SK-N-SH treated with all-trans-retinoic acid at 6 μM for 48 hours (cell line): Measurements from ENCODE around the gene ASNSD1.
"Not testable (repeated sequence)": the region's sequence is repeated elsewhere in the genome, so short reads cannot be mapped to it uniquely, and the experiment has no call there.

ENCODE experiments used
- ATAC-seq: fragments of 200-7000 bp; cut with Tn5 transposase; 3 replicates; pipeline ENCODE4 v1.9.1; 2020; ENCODE audit warnings: mild to moderate bottlenecking, moderate library complexity
- ARNTL ChIP-seq: fragments of 450-650 bp; formaldehyde crosslinking; IDR thresholded peaks from 2 replicates; pipeline ENCODE4 v1.5.0; 2020; ENCODE audit warnings: low read depth, mild to moderate bottlenecking, moderate library complexity, borderline replicate concordance
- BACH2 ChIP-seq: fragments of 250-450 bp; sonication (Bioruptor Pico); IDR thresholded peaks from 2 replicates; pipeline ENCODE4 v1.9.0; 2021; ENCODE audit warnings: mild to moderate bottlenecking, borderline replicate concordance
- CSDC2 ChIP-seq: fragments of 250-450 bp; sonication (Bioruptor Pico); IDR thresholded peaks from 2 replicates; pipeline ENCODE4 v1.5.0; 2020; ENCODE audit warnings: mild to moderate bottlenecking, moderate library complexity
- PPARA ChIP-seq: fragments of 250-450 bp; sonication (Bioruptor Pico); IDR thresholded peaks from 2 replicates; pipeline ENCODE4 v1.5.0; 2020; ENCODE audit warnings: mild to moderate bottlenecking, borderline replicate concordance
- SNAI2 ChIP-seq: fragments of 250-450 bp; sonication (Bioruptor Pico); IDR thresholded peaks from 2 replicates; pipeline ENCODE4 v1.5.0; 2020; ENCODE audit warnings: mild to moderate bottlenecking, moderate library complexity
- TCF4 ChIP-seq: fragments of 250-450 bp; sonication (Bioruptor Pico); IDR thresholded peaks from 2 replicates; pipeline ENCODE4 v1.8.0; 2021; ENCODE audit warnings: mild to moderate bottlenecking, moderate library complexity, borderline replicate concordance
- TOX ChIP-seq: fragments of 250-450 bp; sonication (Bioruptor Pico); IDR thresholded peaks from 2 replicates; pipeline ENCODE4 v1.8.0; 2021; ENCODE audit warnings: mild to moderate bottlenecking, moderate library complexity, borderline replicate concordance
- ZC3H10 ChIP-seq: fragments of 250-450 bp; sonication (Bioruptor Pico); IDR thresholded peaks from 2 replicates; pipeline ENCODE4 v1.5.1; 2021; ENCODE audit warnings: mild to moderate bottlenecking, moderate library complexity
- ZFP3 ChIP-seq: fragments of 250-450 bp; sonication (Bioruptor Pico); IDR thresholded peaks from 2 replicates; pipeline ENCODE4 v1.5.0; 2020; ENCODE audit warnings: mild to moderate bottlenecking, moderate library complexity
- ZNF70 ChIP-seq: fragments of 450-650 bp; formaldehyde crosslinking; IDR thresholded peaks from 2 replicates; pipeline ENCODE4 v1.5.0; 2020; ENCODE audit warnings: mild to moderate bottlenecking, moderate library complexity
- TF ChIP-seq, protein P1 (sequence below): fragments of 250-450 bp; sonication (Bioruptor Pico); IDR thresholded peaks from 2 replicates; pipeline ENCODE4 v1.8.0; 2020; ENCODE audit warnings: mild to moderate bottlenecking, moderate library complexity, borderline replicate concordance
- TF ChIP-seq, protein P2 (sequence below): fragments of 250-450 bp; sonication (Bioruptor Pico); IDR thresholded peaks from 2 replicates; pipeline ENCODE4 v1.5.0; 2020; ENCODE audit warnings: mild to moderate bottlenecking, moderate library complexity
- TF ChIP-seq, protein P3 (sequence below): fragments of 250-450 bp; sonication (Bioruptor Pico); IDR thresholded peaks from 2 replicates; pipeline ENCODE4 v1.5.1; 2020; ENCODE audit warnings: low read depth, mild to moderate bottlenecking, moderate library complexity
- TF ChIP-seq, protein P4 (sequence below): fragments of 250-450 bp; sonication (Bioruptor Pico); IDR thresholded peaks from 2 replicates; pipeline ENCODE4 v1.8.0; 2021; ENCODE audit warnings: low read depth, mild to moderate bottlenecking, moderate library complexity, borderline replicate concordance

Gene ASNSD1

DNA sequence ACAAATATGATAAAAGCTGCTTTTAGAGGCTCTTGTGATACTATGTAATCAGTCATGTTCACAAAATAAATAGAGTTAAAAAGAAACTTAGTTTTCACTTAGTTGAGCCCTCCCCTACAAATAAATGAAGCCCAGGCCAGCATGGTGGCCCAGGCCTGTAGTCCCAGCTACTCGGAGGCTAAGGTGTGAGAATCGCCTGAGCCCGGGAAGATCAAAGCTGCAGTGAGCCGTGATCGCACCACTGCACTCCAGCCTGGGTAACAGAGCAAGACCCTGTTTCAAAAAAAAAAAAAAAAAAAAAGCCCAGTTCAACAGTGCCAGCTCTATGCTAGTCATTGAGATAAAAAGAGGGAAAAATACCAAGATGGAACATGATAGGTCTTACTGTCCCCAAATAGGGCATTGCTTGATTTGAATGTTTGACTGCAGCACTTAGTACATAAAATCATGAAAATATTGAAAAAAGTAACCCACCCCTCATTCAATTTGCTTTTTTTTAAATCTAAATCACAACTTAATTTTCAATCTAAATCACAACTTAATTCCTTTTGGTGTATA is 1.5 kb downstream of the ASNSD1 start (continued):
- TF ChIP-seq, protein P1, sequence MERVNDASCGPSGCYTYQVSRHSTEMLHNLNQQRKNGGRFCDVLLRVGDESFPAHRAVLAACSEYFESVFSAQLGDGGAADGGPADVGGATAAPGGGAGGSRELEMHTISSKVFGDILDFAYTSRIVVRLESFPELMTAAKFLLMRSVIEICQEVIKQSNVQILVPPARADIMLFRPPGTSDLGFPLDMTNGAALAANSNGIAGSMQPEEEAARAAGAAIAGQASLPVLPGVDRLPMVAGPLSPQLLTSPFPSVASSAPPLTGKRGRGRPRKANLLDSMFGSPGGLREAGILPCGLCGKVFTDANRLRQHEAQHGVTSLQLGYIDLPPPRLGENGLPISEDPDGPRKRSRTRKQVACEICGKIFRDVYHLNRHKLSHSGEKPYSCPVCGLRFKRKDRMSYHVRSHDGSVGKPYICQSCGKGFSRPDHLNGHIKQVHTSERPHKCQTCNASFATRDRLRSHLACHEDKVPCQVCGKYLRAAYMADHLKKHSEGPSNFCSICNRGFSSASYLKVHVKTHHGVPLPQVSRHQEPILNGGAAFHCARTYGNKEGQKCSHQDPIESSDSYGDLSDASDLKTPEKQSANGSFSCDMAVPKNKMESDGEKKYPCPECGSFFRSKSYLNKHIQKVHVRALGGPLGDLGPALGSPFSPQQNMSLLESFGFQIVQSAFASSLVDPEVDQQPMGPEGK (CRISPR knock-in tag) = no peak

DNA sequence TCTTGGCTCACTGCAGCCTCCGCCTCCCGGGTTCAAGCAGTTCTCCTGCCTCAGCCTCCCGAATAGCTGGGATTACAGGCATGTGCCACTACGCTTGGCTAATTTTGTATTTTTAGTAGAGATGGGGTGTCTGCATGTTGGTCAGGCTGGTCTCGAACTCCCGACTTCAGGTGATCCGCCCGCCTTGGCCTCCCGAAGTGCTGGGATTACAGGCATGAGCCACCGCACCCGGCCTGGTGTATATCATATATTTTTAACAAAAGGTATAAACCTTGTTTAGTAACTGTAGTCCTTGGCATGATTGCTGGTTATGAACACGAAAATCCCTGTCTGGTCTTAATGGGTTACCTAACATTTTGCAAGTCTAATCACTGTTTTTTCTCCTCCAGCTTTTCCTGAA is 2.1 kb downstream of the ASNSD1 start:
- not testable (repeated sequence) for ATAC-seq

DNA sequence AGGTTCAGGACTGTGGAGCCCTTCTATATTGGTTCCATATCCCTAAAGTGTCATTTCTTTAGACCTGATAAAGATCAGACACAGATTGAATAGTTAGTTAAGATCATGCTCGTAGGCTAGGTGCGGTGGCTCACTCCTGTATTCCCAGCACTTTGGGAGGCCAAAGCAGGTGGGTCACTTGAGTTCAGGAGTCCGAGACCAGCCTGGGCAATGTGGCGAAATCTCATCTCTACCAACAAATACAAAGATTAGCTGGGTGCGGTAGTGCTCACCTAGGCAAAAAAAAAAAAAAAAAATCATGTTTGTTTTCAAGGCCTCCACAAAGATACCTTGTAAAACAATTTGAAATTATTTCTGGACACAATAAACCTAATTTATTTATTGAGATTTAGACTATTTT is 8.7 kb downstream of the ASNSD1 start:
- no peak for ATAC-seq
- TF ChIP-seq ZC3H10 = no peak
- no peak for TF ChIP-seq ARNTL (CRISPR knock-in tag)
- TF ChIP-seq TCF4 (CRISPR knock-in tag) = no peak

DNA sequence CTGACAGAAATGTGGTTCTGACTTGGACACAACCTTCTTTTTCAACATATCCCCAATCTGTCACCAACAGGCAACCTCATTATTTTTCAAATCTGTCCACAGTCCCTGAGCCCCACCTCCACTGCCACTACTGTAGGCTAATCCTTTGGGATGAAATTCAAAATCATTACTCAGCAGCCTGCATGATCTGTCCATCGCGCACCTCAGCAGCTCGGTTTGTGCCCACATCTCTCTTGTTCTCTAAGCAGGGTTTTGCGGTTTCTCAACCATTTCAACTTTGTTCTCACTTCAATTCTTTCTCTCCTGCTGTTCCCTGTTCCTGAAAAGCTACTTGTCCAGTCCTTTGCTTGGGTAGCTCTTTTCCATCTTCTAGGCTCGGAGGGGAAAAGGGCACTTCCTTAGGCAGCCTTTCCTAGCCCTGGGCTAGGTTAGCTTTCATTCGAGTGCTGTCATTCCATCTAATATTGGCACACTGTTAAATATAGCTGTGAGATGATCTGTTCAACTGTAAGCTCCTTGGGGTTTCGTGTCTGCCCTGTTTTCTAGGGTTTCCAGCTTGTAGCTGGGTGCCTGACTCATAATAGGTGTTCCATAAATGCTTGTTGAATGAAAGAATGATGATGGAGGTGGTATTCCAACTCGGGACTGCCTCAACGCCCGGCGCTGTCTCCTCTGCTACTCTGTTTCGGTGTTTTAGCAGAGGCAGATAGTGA is 12.6 kb downstream of the ASNSD1 start:
- 0 out of 2 replicates have a peak, but pooled peaks have one; percentile 6 for TF ChIP-seq ZNF70 (CRISPR knock-in tag)
- TF ChIP-seq, protein P2, sequence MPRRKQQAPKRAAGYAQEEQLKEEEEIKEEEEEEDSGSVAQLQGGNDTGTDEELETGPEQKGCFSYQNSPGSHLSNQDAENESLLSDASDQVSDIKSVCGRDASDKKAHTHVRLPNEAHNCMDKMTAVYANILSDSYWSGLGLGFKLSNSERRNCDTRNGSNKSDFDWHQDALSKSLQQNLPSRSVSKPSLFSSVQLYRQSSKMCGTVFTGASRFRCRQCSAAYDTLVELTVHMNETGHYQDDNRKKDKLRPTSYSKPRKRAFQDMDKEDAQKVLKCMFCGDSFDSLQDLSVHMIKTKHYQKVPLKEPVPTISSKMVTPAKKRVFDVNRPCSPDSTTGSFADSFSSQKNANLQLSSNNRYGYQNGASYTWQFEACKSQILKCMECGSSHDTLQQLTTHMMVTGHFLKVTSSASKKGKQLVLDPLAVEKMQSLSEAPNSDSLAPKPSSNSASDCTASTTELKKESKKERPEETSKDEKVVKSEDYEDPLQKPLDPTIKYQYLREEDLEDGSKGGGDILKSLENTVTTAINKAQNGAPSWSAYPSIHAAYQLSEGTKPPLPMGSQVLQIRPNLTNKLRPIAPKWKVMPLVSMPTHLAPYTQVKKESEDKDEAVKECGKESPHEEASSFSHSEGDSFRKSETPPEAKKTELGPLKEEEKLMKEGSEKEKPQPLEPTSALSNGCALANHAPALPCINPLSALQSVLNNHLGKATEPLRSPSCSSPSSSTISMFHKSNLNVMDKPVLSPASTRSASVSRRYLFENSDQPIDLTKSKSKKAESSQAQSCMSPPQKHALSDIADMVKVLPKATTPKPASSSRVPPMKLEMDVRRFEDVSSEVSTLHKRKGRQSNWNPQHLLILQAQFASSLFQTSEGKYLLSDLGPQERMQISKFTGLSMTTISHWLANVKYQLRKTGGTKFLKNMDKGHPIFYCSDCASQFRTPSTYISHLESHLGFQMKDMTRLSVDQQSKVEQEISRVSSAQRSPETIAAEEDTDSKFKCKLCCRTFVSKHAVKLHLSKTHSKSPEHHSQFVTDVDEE = no peak
- no peak; the same call in 2 of the 3 replicates for ATAC-seq

DNA sequence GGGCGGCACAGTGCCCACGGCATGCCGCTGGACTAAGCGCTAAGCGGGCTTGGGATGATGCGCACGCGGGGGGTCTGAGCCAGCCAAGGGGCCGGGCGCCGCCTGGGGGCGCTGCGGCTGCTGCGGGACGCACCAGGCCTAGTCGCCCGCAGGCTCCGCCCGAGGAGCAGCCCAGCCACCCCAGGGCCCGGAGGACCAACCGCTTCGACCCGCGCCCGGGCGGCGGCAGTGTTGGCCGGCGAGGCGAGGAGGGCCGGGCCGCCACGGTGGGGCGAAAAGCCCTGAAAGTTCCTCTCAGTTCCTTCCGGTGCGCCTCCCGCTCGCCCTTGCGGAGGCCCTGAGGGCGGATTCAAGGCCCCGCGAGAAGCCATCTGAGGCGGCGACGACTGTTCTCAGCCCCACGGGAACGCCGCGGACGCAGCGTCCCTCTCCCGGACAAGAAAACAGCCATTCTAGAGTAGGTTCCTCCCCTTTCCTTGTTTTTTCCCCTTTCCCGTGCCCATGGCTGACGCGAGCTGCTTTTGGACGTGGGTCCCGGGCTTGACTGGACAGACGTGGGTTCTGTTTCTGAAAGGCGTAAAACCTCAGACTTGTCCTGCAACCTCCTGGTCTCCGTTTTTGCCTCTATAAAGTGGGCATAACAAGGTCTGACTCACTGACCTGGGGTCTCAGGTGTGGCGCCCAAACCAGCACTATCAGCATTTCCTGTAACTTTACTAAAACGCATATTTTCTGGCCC is 13.3 kb downstream of the ASNSD1 start, which contains the start of gene ANKAR:
ANKAR (plus strand) TSS at position 297 of the 739 bp plus-strand sequence. CDS start 1,821 bp downstream, outside the sequence.
- ATAC-seq = peak; percentile 99
- TF ChIP-seq, protein P1 (CRISPR knock-in tag) = no peak
- no peak for TF ChIP-seq ZC3H10
- TF ChIP-seq BACH2 (CRISPR knock-in tag) = no peak
- TF ChIP-seq PPARA = no peak
- TF ChIP-seq, protein P3, sequence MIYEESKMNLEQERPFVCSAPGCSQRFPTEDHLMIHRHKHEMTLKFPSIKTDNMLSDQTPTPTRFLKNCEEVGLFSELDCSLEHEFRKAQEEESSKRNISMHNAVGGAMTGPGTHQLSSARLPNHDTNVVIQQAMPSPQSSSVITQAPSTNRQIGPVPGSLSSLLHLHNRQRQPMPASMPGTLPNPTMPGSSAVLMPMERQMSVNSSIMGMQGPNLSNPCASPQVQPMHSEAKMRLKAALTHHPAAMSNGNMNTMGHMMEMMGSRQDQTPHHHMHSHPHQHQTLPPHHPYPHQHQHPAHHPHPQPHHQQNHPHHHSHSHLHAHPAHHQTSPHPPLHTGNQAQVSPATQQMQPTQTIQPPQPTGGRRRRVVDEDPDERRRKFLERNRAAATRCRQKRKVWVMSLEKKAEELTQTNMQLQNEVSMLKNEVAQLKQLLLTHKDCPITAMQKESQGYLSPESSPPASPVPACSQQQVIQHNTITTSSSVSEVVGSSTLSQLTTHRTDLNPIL (CRISPR knock-in tag) = no peak
- TF ChIP-seq SNAI2 (CRISPR knock-in tag) = no peak
- TF ChIP-seq, protein P2 = peak; percentile 21; the same call in 1 of the 2 replicates
- TF ChIP-seq, protein P4, sequence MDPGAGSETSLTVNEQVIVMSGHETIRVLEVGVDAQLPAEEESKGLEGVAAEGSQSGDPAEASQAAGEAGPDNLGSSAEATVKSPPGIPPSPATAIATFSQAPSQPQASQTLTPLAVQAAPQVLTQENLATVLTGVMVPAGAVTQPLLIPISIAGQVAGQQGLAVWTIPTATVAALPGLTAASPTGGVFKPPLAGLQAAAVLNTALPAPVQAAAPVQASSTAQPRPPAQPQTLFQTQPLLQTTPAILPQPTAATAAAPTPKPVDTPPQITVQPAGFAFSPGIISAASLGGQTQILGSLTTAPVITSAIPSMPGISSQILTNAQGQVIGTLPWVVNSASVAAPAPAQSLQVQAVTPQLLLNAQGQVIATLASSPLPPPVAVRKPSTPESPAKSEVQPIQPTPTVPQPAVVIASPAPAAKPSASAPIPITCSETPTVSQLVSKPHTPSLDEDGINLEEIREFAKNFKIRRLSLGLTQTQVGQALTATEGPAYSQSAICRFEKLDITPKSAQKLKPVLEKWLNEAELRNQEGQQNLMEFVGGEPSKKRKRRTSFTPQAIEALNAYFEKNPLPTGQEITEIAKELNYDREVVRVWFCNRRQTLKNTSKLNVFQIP (CRISPR knock-in tag) = no peak
- TF ChIP-seq ZFP3 (CRISPR knock-in tag) = peak; percentile 63
- TF ChIP-seq TOX (CRISPR knock-in tag) = no peak
- no peak for TF ChIP-seq CSDC2 (CRISPR knock-in tag)
- TF ChIP-seq, all 23 proteins: peak for 2
